MCF 10A (cell line): Measurements from ENCODE around the gene KLHDC1. TPM values are rescaled to one million over a fixed set of nuclear protein-coding genes. Genes with fewer than 3 reads are reported as not detected.
"Not testable (repeated sequence)": the region's sequence is repeated elsewhere in the genome, so short reads cannot be mapped to it uniquely, and the experiment has no call there.

ENCODE experiments used
- BruUV-seq: library from RNA; stranded (reverse); fragments of 400-500 nt; replicated peaks from 2 replicates; lab custom pipeline; 2021; lab: Mats Ljungman, UMichigan
- CTCF ChIA-PET: fragments of 300-600 bp; sonication (Branson Sonifier 250); formaldehyde crosslinking; extraction: SDS; loops from one replicate; lab custom pipeline; 2021; ENCODE audit warnings: antibody characterized with exemption, inconsistent platforms; lab: Yijun Ruan, JAX
- POLR2A ChIA-PET: fragments of 300-600, 350-650 bp; sonication (Branson Sonifier 250); formaldehyde crosslinking; extraction: SDS; loops from one replicate; lab custom pipeline; 2020; ENCODE audit warnings: antibody characterized with exemption, inconsistent platforms; lab: Yijun Ruan, JAX
- DNase-seq: peaks from one replicate; pipeline ENCODE4 v3.0.0-alpha.2; 2018; ENCODE audit not compliant: unreplicated experiment
- H3K27ac Mint-ChIP-seq: one replicate; pipeline ENCODE4 v1.8.0; 2022; ENCODE audit warnings: mild to moderate bottlenecking, low read depth, mixed read lengths; ENCODE audit not compliant: unreplicated experiment
- H3K27me3 Mint-ChIP-seq: one replicate; pipeline ENCODE4 v1.8.0; 2022; ENCODE audit warnings: mixed read lengths; ENCODE audit not compliant: insufficient read depth, unreplicated experiment
- H3K36me3 Mint-ChIP-seq: one replicate; pipeline ENCODE4 v1.8.0; 2022; ENCODE audit warnings: mild to moderate bottlenecking, moderate library complexity, mixed read lengths; ENCODE audit not compliant: insufficient read depth, unreplicated experiment
- H3K4me1 Mint-ChIP-seq: one replicate; pipeline ENCODE4 v1.8.0; 2022; ENCODE audit warnings: mixed read lengths; ENCODE audit not compliant: insufficient read depth, unreplicated experiment
- H3K4me3 Mint-ChIP-seq: one replicate; pipeline ENCODE4 v1.8.0; 2022; ENCODE audit warnings: mild to moderate bottlenecking, moderate library complexity, mixed read lengths; ENCODE audit not compliant: unreplicated experiment
- H3K9me3 Mint-ChIP-seq: one replicate; pipeline ENCODE4 v1.8.0; 2022; ENCODE audit warnings: mixed read lengths; ENCODE audit not compliant: unreplicated experiment
- CTCF ChIP-seq: fragments of 200-600 bp; IDR thresholded peaks from one replicate; pipeline ENCODE4 v1.8.0; 2022; ENCODE audit warnings: antibody characterized with exemption, mild to moderate bottlenecking; ENCODE audit not compliant: unreplicated experiment
- intact Hi-C: fragments of 100-400 bp; cut with micrococcal nuclease; formaldehyde crosslinking; loops from 2 replicates; pipeline ENCODE4 v1.14.1; 2022
- total RNA-seq: library from RNA; stranded (reverse); gene quantifications from 2 replicates; pipeline ENCODE4 v1.2.3, GENCODE V29; 2022

KLHDC1 gene
- total RNA-seq, 1 experiment from 2014 or later = 0.35 TPM

- no peak overlapping the region for H3K4me3 Mint-ChIP-seq
- H3K4me1 Mint-ChIP-seq = no peaks in the 10 kb centered on the region
Measured at GRCh38 chr14:49727171-49727570, 34.3 kb downstream of the KLHDC1 start.

DNA sequence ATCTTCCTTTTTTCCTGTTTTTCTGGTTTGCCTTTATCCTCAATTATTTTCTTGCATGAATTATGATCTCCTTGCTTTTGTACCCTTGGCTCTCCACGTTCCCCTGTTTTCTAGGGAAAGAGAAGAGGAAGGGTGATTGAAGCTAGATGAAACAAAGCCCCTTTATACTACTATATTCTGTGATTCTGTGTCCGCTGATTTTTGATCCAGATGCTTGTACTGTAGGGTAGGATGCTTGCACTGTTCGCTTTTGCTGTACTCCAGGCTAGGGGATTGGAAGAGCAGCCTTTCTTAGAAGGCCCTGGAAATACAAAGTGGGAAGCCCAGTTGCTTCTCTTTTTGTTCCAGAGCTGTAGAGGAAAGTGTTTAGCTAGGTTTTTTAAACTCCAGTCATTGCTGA lies 40.0 kb downstream of the KLHDC1 start:
- ChIA-PET CTCF (interaction anchor here (1.2 kb wide), 1 partner anchor 15 kb away, joined by 4 read pairs; no protein-coding TSS in a partner anchor), POLR2A (no interaction called here)
- no peak overlapping the region for H3K27ac Mint-ChIP-seq
- DNase-seq = no peak
- no TSS peak for BruUV-seq
- no peaks in the 10 kb centered on the region for H3K4me1 Mint-ChIP-seq
- H3K9me3 Mint-ChIP-seq = no peaks in the 10 kb centered on the region
- no peak overlapping the region for H3K4me3 Mint-ChIP-seq
- intact Hi-C loops = no loop called here
- no peaks in the 10 kb centered on the region for H3K27me3 Mint-ChIP-seq
- H3K36me3 Mint-ChIP-seq = no peaks in the 10 kb centered on the region
- TF ChIP-seq CTCF = no peak

More at GRCh38 chr14:49727171-49727570, 34.3 kb downstream of the KLHDC1 start:
- intact Hi-C loops = no loop called here
- no peak for TF ChIP-seq CTCF
- Mint-ChIP-seq H3K36me3 (no peaks in the 10 kb centered on the region), H3K9me3 (no peaks in the 10 kb centered on the region), H3K27ac (no peak overlapping the region), H3K27me3 (no peaks in the 10 kb centered on the region)
- DNase-seq = no peak
- ChIA-PET CTCF (no interaction called here), POLR2A (interaction anchor here (1.4 kb wide), 1 partner anchor 40 kb away, joined by 5 read pairs; no protein-coding TSS in a partner anchor)
- no TSS peak for BruUV-seq

GRCh38 chr14:49733836-49734235 lies 40.9 kb downstream of the KLHDC1 start:
- no peak for DNase-seq
- H3K36me3 Mint-ChIP-seq = no peaks in the 10 kb centered on the region
- H3K27me3 Mint-ChIP-seq = peaks cover 4% of the 10 kb centered on the region
- no TSS peak for BruUV-seq
- no peaks in the 10 kb centered on the region for H3K9me3 Mint-ChIP-seq
- ChIA-PET POLR2A (no interaction called here), CTCF (no interaction called here)
- no peak for TF ChIP-seq CTCF
- no peaks in the 10 kb centered on the region for H3K4me1 Mint-ChIP-seq
- intact Hi-C loops = no loop called here
- no peak overlapping the region for H3K4me3 Mint-ChIP-seq
- no peak overlapping the region for H3K27ac Mint-ChIP-seq

DNA sequence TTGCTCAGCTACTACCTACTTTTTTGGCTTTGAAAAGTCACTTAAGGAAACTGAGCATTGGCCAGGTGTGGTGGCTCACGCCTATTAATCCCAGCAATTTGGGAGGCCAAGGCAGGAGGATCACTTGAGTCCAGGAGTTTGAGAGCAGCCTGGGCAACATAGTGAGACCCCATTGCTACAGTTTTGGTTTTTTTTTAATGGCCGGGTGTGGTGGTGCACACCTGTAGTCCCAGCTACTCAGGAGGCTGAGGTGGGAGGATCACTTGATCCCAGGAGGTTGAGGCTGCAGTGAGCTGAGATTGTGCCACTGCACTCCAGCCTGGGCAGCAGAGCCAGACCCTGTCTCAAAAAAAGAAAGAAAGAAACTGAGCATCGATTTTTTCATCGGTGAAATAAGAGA lies 42.7 kb downstream of the KLHDC1 start:
- intact Hi-C loops, H3K4me1 Mint-ChIP-seq, H3K9me3 Mint-ChIP-seq, DNase-seq, H3K36me3 Mint-ChIP-seq, H3K4me3 Mint-ChIP-seq, BruUV-seq, H3K27ac Mint-ChIP-seq: not testable (repeated sequence)
- POLR2A ChIA-PET = interaction anchor here (1.1 kb wide), 1 partner anchor 32 kb away, joined by 3 read pairs; no protein-coding TSS in a partner anchor
- CTCF ChIA-PET = interaction anchor here (0.6 kb wide), 1 partner anchor 1460 kb away, joined by 3 read pairs; no protein-coding TSS in a partner anchor
- peaks cover 14% of the 10 kb centered on the region for H3K27me3 Mint-ChIP-seq

- no peak for DNase-seq
- ChIA-PET CTCF (no interaction called here), POLR2A (interaction anchor here (1.7 kb wide), 1 partner anchor 9 kb away, joined by 3 read pairs; no protein-coding TSS in a partner anchor)
- Mint-ChIP-seq H3K4me3 (no peak overlapping the region), H3K9me3 (no peaks in the 10 kb centered on the region), H3K4me1 (no peaks in the 10 kb centered on the region), H3K36me3 (no peaks in the 10 kb centered on the region), H3K27ac (no peak overlapping the region), H3K27me3 (peaks cover 34% of the 10 kb centered on the region)
- no peak for TF ChIP-seq CTCF
- intact Hi-C loops = no loop called here
- BruUV-seq = no TSS peak
Measured at GRCh38 chr14:49745191-49745590, 52.3 kb downstream of the KLHDC1 start.

- H3K27me3 Mint-ChIP-seq = peaks cover 34% of the 10 kb centered on the region
- BruUV-seq, H3K4me3 Mint-ChIP-seq, intact Hi-C loops, CTCF ChIA-PET, H3K9me3 Mint-ChIP-seq, DNase-seq, POLR2A ChIA-PET, H3K36me3 Mint-ChIP-seq, H3K4me1 Mint-ChIP-seq, H3K27ac Mint-ChIP-seq: not testable (repeated sequence)
Measured at GRCh38 chr14:49746476-49746875, 53.6 kb downstream of the KLHDC1 start.
